GM13976 (cell line): ENCODE data around the gene TNFRSF13B.

Experiments
- DNase-seq: peaks from one replicate; pipeline ENCODE4 v3.0.0; 2012; ENCODE audit warnings: low spot score
- in situ Hi-C: fragments of 300-500 bp; cut with MboI; formaldehyde crosslinking; loops from one replicate; pipeline ENCODE4 v1.12.0; 2022; ENCODE audit warnings: low sequenced_read_pairs, mixed read lengths, inconsistent platforms; ENCODE audit not compliant: unreplicated experiment
- TF ChIP-seq, protein P1 (sequence below): IDR thresholded peaks from 2 replicates; pipeline ENCODE4 v1.5.1; 2012; ENCODE audit warnings: borderline replicate concordance, mild to moderate bottlenecking; ENCODE audit not compliant: insufficient read depth; ENCODE audit errors: extremely low read depth, missing control alignments, control extremely low read depth

TNFRSF13B gene

GRCh38 chr17:16971458-16972338 is at the start of gene TNFRSF13B:
TNFRSF13B (minus strand) TSS chr17:16972118; CDS start chr17:16972075, 43 bp downstream.
- peak; percentile 63 for DNase-seq
- in situ Hi-C loops: no loop called here
- TF ChIP-seq, protein P1, sequence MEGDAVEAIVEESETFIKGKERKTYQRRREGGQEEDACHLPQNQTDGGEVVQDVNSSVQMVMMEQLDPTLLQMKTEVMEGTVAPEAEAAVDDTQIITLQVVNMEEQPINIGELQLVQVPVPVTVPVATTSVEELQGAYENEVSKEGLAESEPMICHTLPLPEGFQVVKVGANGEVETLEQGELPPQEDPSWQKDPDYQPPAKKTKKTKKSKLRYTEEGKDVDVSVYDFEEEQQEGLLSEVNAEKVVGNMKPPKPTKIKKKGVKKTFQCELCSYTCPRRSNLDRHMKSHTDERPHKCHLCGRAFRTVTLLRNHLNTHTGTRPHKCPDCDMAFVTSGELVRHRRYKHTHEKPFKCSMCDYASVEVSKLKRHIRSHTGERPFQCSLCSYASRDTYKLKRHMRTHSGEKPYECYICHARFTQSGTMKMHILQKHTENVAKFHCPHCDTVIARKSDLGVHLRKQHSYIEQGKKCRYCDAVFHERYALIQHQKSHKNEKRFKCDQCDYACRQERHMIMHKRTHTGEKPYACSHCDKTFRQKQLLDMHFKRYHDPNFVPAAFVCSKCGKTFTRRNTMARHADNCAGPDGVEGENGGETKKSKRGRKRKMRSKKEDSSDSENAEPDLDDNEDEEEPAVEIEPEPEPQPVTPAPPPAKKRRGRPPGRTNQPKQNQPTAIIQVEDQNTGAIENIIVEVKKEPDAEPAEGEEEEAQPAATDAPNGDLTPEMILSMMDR: no peak

GRCh38 chr17:17021194-17021863 is 49.4 kb upstream of the TNFRSF13B start:
- in situ Hi-C loops: no loop called here
- no peak for DNase-seq
- TF ChIP-seq, protein P1: no peak

DNA sequence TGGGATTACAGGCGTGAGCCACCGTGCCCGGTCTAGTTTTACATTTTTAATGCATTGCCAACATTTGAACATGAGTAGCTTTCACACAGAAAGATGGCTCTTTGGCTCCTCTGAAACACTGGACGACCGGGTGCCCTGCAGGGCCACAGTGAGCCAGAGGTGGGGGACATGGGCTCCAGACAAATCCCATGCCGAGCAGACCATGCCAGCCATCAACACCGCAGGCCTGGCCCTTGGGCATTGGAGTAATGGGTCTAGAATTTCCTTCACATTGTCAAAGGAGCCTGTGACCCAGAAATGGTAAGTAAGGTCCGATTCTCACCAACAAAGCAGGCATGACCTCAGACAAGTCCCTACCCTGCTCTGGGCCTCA is 48.9 kb upstream of the TNFRSF13B start:
- TF ChIP-seq, protein P1: no peak
- in situ Hi-C loops: no loop called here

DNA sequence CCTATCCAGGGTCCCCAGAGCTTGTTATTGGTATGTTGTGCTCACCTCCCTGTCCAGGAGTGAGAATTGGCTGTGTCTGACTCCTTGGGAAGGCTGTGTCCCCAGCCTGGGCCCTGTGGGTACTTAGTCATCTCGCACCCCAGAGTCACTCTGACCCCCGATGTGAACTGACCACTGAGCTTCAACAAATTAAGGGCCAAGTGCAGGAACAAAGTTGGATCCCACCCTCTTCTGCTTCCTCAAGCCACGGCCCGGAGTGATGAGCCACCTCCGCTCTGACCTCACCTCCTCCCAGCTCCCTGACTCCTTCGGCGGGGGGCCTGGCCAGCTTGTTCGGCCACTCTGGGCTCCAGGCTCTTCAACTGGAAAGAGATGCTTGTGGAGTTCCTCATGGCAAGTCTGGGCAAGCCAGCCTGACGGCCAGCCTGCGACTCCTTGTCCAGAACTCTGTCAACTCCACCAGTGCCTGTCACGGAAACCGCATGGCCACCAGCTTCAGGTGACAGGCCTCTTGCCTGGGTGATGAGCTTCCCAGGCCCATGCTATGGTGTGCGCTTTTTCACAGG is 48.1 kb upstream of the TNFRSF13B start:
- in situ Hi-C loops: no loop called here

More for the DNA sequence above, 48.9 kb upstream of the TNFRSF13B start:
- no peak for DNase-seq

GRCh38 chr17:17019430-17019762 is 47.5 kb upstream of the TNFRSF13B start:
- in situ Hi-C loops: no loop called here
- TF ChIP-seq, protein P1: no peak
- DNase-seq: no peak

More for the DNA sequence above, 48.1 kb upstream of the TNFRSF13B start:
- DNase-seq: no peak
- TF ChIP-seq, protein P1: no peak

- no peak for DNase-seq
- in situ Hi-C loops: no loop called here
- TF ChIP-seq, protein P1: no peak
These were observed 46.9 kb upstream of the TNFRSF13B start for GRCh38 chr17:17018612-17019429.
